Measurements from ENCODE around the gene PACC1.

Gene PACC1

DNA sequence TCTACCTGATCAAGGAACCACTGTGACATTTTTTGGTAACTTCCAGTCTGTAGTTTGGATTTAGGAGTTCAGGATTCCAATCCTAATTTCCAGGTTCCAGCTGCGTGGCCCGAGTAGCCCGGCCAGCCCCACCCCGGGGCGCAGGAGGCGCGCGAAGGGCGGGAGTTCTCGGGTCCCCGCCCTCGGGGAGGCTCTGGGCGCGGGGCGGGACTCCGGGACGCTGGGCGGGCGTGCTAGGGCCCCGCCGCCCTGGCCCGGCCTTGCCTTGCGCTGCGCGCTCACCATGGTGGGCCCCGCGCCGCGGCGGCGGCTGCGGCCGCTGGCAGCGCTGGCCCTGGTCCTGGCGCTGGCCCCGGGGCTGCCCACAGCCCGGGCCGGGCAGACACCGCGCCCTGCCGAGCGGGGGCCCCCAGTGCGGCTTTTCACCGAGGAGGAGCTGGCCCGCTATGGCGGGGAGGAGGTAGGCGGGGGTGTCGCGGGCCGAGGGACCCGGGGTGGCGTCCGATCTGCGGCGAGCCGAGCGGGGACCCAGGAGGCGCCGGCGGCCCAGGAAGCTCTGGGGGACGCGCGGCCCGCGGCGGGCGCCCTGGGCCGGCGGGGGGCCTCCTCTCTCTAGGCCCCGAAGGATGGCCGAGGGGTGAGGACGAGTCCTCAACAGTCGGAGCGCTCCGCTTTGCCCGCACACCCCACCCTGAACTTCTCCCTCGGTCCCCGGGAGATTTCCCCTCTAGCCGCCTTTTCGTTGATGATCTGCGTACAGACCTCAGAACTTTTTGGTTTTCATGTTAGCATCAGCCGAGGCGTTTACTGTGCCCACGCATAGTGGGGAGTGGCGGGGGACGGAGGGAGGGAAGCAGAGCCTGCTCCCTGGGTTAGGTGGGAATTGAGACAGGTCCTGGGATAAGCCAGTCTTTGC lies 18.2 kb upstream of the PACC1 start, which contains the start of gene NENF (continued):
- TF ChIP-seq, protein P1, sequence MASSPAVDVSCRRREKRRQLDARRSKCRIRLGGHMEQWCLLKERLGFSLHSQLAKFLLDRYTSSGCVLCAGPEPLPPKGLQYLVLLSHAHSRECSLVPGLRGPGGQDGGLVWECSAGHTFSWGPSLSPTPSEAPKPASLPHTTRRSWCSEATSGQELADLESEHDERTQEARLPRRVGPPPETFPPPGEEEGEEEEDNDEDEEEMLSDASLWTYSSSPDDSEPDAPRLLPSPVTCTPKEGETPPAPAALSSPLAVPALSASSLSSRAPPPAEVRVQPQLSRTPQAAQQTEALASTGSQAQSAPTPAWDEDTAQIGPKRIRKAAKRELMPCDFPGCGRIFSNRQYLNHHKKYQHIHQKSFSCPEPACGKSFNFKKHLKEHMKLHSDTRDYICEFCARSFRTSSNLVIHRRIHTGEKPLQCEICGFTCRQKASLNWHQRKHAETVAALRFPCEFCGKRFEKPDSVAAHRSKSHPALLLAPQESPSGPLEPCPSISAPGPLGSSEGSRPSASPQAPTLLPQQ (tag by site-specific recombination; IDR thresholded peaks at IDR 0.05) = 0 out of 2 replicates have a peak, but pooled peaks have one; percentile 46
- no peak for TF ChIP-seq ZNF701 (tag by site-specific recombination; IDR thresholded peaks at IDR 0.05)
- peak; percentile 74; the same call in 1 of the 2 replicates for TF ChIP-seq ZBTB20 (tag by site-specific recombination; IDR thresholded peaks at IDR 0.05)
- TF ChIP-seq ZNF214 (tag by site-specific recombination; IDR thresholded peaks at IDR 0.05; ENCODE audit: borderline replicate concordance) = no peak
- TF ChIP-seq EGR2 (tag by site-specific recombination; IDR thresholded peaks at IDR 0.05; ENCODE audit: low read depth) = peak; percentile 64; the same call in 1 of the 2 replicates
- peak; percentile 55; the same call in 1 of the 2 replicates for TF ChIP-seq ZNF341 (tag by site-specific recombination; IDR thresholded peaks at IDR 0.05; ENCODE audit: low read depth)
- peak; percentile 68 for TF ChIP-seq KLF8 (tag by site-specific recombination; IDR thresholded peaks at IDR 0.05)
- no peak for TF ChIP-seq BCL11A (tag by site-specific recombination; IDR thresholded peaks at IDR 0.05; ENCODE audit: low read depth)
- TF ChIP-seq ZNF354C (tag by site-specific recombination; IDR thresholded peaks at IDR 0.05; ENCODE audit: borderline replicate concordance, low read depth) = no peak
- no peak for TF ChIP-seq MEIS1 (CRISPR knock-in tag; IDR thresholded peaks at IDR 0.05; ENCODE audit: borderline replicate concordance)

DNA sequence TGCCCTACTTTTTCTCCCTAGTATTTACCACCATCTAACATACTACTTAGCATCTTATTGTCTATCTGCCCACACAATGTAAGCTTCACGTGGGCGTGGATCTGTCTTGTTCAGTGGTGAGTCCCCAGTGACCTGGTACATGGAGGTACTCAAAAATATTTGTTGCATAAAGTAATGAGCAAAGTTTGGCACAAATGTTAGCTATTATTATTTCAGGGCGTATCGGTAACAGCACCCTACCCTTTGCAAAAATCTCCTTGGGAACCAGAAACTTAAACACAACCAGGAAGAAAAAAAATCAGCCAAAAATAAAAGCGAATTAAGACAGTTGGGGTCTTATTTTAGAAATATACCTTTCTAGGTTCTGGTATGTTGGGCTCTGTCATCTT lies 17.6 kb upstream of the PACC1 start:
- CTCF ChIA-PET = interaction anchor here (0.5 to 0.9 kb wide), 4 partner anchors 24 to 670 kb away, joined by 4 to 6 read pairs (median 4); no protein-coding TSS in a partner anchor
- POLR2A ChIA-PET = interaction anchor here (1.0 kb wide), 1 partner anchor 10 kb away, joined by 4 read pairs; no protein-coding TSS in a partner anchor
- Histone ChIP-seq H3K4me3 (ENCODE audit: low read depth, low read length) (peak overlapping the region; percentile 66), H3K4me1 (ENCODE audit: control insufficient read depth, insufficient read depth, low read length) (peaks cover 2% of the 10 kb centered on the region; the same call in 1 of the 2 replicates), H3K9me3 (ENCODE audit: control insufficient read depth, insufficient read depth, low read depth, low read length) (no peaks in the 10 kb centered on the region), H3K27ac (ENCODE audit: extremely low read depth, low read depth, low read length) (peak overlapping the region; percentile 80; the same call in 1 of the 2 replicates), H3K36me3 (ENCODE audit: control insufficient read depth in 2 of 2, insufficient read depth in 1 of 2, low read length in 2 of 2) (peaks cover 0 to 4% of the 10 kb centered on the region in 2 experiments; a peak in 1 of 3 replicates)
- TF ChIP-seq ZNF394 (tag by site-specific recombination; IDR thresholded peaks at IDR 0.05; ENCODE audit: borderline replicate concordance) (no peak), ZNF335 (tag by site-specific recombination; conservative IDR thresholded peaks at IDR 0.05) (peak; percentile 54), ZSCAN30 (tag by site-specific recombination; IDR thresholded peaks at IDR 0.05) (no peak), ZNF24 (tag by site-specific recombination; IDR thresholded peaks at IDR 0.05) (no peak), ZFHX2 (tag by site-specific recombination; conservative IDR thresholded peaks at IDR 0.05) (peak; percentile 82), EGR2 (tag by site-specific recombination; IDR thresholded peaks at IDR 0.05; ENCODE audit: low read depth) (peak; percentile 59), ZNF274 (IDR thresholded peaks at IDR 0.05; ENCODE audit: low read length) (no peak), ZNF274 (tag by site-specific recombination; IDR thresholded peaks at IDR 0.05; ENCODE audit: borderline replicate concordance) (no peak), ZNF768 (tag by site-specific recombination; IDR thresholded peaks at IDR 0.05) (no peak), ZNF843 (tag by site-specific recombination; IDR thresholded peaks at IDR 0.05) (no peak)
- TF ChIP-seq, protein P2, sequence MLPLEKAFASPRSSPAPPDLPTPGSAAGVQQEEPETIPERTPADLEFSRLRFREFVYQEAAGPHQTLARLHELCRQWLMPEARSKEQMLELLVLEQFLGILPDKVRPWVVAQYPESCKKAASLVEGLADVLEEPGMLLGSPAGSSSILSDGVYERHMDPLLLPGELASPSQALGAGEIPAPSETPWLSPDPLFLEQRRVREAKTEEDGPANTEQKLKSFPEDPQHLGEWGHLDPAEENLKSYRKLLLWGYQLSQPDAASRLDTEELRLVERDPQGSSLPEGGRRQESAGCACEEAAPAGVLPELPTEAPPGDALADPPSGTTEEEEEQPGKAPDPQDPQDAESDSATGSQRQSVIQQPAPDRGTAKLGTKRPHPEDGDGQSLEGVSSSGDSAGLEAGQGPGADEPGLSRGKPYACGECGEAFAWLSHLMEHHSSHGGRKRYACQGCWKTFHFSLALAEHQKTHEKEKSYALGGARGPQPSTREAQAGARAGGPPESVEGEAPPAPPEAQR (tag by site-specific recombination; IDR thresholded peaks at IDR 0.05) = no peak
- TF ChIP-seq, protein P3, sequence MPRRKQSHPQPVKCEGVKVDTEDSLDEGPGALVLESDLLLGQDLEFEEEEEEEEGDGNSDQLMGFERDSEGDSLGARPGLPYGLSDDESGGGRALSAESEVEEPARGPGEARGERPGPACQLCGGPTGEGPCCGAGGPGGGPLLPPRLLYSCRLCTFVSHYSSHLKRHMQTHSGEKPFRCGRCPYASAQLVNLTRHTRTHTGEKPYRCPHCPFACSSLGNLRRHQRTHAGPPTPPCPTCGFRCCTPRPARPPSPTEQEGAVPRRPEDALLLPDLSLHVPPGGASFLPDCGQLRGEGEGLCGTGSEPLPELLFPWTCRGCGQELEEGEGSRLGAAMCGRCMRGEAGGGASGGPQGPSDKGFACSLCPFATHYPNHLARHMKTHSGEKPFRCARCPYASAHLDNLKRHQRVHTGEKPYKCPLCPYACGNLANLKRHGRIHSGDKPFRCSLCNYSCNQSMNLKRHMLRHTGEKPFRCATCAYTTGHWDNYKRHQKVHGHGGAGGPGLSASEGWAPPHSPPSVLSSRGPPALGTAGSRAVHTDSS (tag by site-specific recombination; IDR thresholded peaks at IDR 0.05) = no peak
- TF ChIP-seq, protein P4, sequence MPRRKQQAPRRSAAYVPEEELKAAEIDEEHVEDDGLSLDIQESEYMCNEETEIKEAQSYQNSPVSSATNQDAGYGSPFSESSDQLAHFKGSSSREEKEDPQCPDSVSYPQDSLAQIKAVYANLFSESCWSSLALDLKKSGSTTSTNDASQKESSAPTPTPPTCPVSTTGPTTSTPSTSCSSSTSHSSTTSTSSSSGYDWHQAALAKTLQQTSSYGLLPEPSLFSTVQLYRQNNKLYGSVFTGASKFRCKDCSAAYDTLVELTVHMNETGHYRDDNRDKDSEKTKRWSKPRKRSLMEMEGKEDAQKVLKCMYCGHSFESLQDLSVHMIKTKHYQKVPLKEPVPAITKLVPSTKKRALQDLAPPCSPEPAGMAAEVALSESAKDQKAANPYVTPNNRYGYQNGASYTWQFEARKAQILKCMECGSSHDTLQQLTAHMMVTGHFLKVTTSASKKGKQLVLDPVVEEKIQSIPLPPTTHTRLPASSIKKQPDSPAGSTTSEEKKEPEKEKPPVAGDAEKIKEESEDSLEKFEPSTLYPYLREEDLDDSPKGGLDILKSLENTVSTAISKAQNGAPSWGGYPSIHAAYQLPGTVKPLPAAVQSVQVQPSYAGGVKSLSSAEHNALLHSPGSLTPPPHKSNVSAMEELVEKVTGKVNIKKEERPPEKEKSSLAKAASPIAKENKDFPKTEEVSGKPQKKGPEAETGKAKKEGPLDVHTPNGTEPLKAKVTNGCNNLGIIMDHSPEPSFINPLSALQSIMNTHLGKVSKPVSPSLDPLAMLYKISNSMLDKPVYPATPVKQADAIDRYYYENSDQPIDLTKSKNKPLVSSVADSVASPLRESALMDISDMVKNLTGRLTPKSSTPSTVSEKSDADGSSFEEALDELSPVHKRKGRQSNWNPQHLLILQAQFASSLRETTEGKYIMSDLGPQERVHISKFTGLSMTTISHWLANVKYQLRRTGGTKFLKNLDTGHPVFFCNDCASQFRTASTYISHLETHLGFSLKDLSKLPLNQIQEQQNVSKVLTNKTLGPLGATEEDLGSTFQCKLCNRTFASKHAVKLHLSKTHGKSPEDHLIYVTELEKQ (tag by site-specific recombination; IDR thresholded peaks at IDR 0.05; ENCODE audit: borderline replicate concordance) = no peak
- TF ChIP-seq, protein P5, sequence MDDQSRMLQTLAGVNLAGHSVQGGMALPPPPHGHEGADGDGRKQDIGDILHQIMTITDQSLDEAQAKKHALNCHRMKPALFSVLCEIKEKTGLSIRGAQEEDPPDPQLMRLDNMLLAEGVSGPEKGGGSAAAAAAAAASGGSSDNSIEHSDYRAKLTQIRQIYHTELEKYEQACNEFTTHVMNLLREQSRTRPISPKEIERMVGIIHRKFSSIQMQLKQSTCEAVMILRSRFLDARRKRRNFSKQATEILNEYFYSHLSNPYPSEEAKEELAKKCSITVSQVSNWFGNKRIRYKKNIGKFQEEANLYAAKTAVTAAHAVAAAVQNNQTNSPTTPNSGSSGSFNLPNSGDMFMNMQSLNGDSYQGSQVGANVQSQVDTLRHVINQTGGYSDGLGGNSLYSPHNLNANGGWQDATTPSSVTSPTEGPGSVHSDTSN (CRISPR knock-in tag; IDR thresholded peaks at IDR 0.05) = no peak

Measured in HEK293 (cell line).